GM18507 (cell line): ENCODE measurements around the gene ARID1B.

Source experiments
- DNase-seq: peaks from one replicate; pipeline ENCODE4 v3.0.0; 2011; ENCODE audit warnings: low read depth; ENCODE audit not compliant: insufficient read length; ENCODE audit errors: extremely low spot score
- FAIRE-seq: peaks from 2 replicates; lab custom pipeline; 2011; peaks lifted over from hg19 to GRCh38; lab: Jason Lieb, UNC

ARID1B gene

GRCh38 chr6:156992020-156992804 is 215.0 kb downstream of the ARID1B start:
- no peak for DNase-seq
- peak; percentile 42 for FAIRE-seq

- no peak for DNase-seq
- FAIRE-seq: no peak
Observed at GRCh38 chr6:156993713-156994112, 216.5 kb downstream of the ARID1B start.

GRCh38 chr6:156994215-156995076 is 217.3 kb downstream of the ARID1B start:
- no peak for FAIRE-seq
- DNase-seq: no peak

- DNase-seq (no peak), FAIRE-seq (peak; percentile 5)
Observed at GRCh38 chr6:156995502-156995901, 218.3 kb downstream of the ARID1B start.

- FAIRE-seq (no peak), DNase-seq (no peak)
Observed at GRCh38 chr6:156996265-156996664, 219.1 kb downstream of the ARID1B start.

- FAIRE-seq: no peak
- no peak for DNase-seq
Observed at GRCh38 chr6:156998794-156999330, 221.7 kb downstream of the ARID1B start.

GRCh38 chr6:156999762-157000161 is 222.6 kb downstream of the ARID1B start:
- no peak for DNase-seq
- no peak for FAIRE-seq

- no peak for DNase-seq
- FAIRE-seq: no peak
Observed at GRCh38 chr6:157001716-157002115, 224.5 kb downstream of the ARID1B start.

GRCh38 chr6:157002774-157003173 is 225.6 kb downstream of the ARID1B start:
- FAIRE-seq (no peak), DNase-seq (no peak)

GRCh38 chr6:157005940-157006339 is 228.8 kb downstream of the ARID1B start:
- FAIRE-seq (no peak), DNase-seq (no peak)

- FAIRE-seq (no peak), DNase-seq (no peak)
Observed at GRCh38 chr6:157008568-157008967, 231.4 kb downstream of the ARID1B start.

GRCh38 chr6:157012355-157012754 is 235.2 kb downstream of the ARID1B start:
- DNase-seq (no peak), FAIRE-seq (no peak)

GRCh38 chr6:157013649-157014304 is 236.6 kb downstream of the ARID1B start:
- DNase-seq (no peak), FAIRE-seq (no peak)

GRCh38 chr6:157014871-157015270 is 237.7 kb downstream of the ARID1B start:
- FAIRE-seq: no peak
- DNase-seq: no peak

- FAIRE-seq: no peak
- no peak for DNase-seq
Observed at GRCh38 chr6:157017022-157017421, 239.8 kb downstream of the ARID1B start.

GRCh38 chr6:157017861-157018260 is 240.7 kb downstream of the ARID1B start:
- no peak for DNase-seq
- FAIRE-seq: no peak

GRCh38 chr6:157019115-157019641 is 242.0 kb downstream of the ARID1B start:
- DNase-seq (no peak), FAIRE-seq (peak; percentile 80)

GRCh38 chr6:157019733-157020132 is 242.6 kb downstream of the ARID1B start:
- FAIRE-seq: no peak

GRCh38 chr6:157020398-157020797 is 243.2 kb downstream of the ARID1B start:
- FAIRE-seq (peak; percentile 49), DNase-seq (no peak)

More at GRCh38 chr6:157019733-157020132, 242.6 kb downstream of the ARID1B start:
- no peak for DNase-seq
